Cardiac fibroblast (primary cell): ENCODE measurements around the gene ERMN.

ENCODE experiments used
- DNase-seq, 2 donors: peaks; one replicate each; pipeline versions ENCODE4 v3.0.0 to v3.0.0-alpha.2; 2010; ENCODE audit warnings: low read depth in 2 of 2
- H3K4me3 ChIP-seq, 2 donors: replicated peaks in 1 of 2; 1 replicate in 1 of 2; 2 replicates in 1 of 2; pipeline ENCODE4 v1.5.1; 2011; ENCODE audit warnings: low read depth in 2 of 2, low read length in 2 of 2, mild to moderate bottlenecking in 2 of 2, moderate library complexity in 1 of 2
- CTCF ChIP-seq: IDR thresholded peaks from one replicate; pipeline ENCODE4 v1.5.1; 2011; ENCODE audit warnings: low read depth, mild to moderate bottlenecking, low read length, inconsistent platforms

Gene ERMN

GRCh38 chr2:157339965-157340655 is 14.5 kb upstream of the ERMN start:
- no peak for TF ChIP-seq CTCF
- no peak overlapping the region for H3K4me3 ChIP-seq
- DNase-seq: peak in 1 of 2 donors; percentile 12

DNA sequence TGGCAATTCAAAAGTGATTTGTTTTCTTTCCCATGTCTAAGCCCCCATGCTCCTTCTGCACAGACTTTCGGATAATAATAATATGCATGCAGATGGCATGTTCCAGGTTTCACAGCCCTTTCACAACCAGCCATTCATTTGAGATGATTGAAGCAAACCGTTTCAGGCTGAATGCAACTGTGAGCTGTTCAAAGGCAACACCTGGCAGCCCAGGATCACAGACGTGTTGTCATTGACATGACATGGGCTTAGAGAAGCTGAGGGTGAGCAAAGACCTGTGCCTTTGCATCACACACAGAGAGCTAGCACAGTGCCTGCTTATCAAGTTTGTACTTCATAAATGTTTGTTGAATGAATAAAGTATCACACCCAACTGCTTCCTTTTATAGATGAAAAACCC is 12.4 kb upstream of the ERMN start:
- no peak for DNase-seq
- TF ChIP-seq CTCF: no peak
- H3K4me3 ChIP-seq: no peak overlapping the region

DNA sequence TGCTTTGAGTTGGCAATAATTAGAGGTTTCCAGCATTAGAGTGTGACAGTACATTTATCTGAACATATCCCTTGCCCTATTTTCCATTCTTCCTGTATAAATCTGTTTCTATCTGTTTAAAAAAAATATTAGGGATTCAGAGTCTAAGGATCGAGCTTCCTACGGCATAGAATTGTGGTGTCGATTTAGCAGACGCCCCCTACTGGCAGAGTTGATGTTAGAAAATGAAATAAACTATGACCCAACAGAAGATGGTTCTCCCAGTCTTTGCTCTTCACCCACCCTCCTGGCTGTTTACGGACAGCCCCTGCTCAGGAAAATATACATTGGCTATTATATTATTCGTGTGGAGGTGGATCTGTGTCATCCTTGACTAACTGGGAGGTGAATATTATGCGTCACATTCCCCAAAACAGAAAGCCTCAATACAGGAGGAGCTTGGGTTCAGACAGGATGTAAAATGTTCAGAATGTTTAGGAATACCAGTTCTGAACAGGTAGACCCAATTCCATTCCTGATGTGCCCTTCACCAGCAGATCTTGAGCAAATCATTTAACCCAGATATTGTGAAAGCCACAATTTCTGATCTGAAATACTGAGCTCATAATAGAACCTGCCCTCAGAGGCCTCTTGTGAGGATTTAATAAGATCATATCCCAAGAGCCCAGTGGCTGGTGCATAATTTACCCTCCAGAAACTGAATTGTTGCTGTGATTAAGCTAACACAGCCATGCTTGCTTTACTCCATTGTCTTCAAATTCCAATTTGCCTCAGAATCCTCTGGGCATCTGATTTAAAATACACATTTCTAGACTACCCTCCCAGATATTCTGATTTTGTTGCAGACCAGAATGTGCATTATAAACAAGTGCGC is 10.8 kb upstream of the ERMN start:
- peak; percentile 49 to 68 for DNase-seq
- no peak overlapping the region for H3K4me3 ChIP-seq
- peak; percentile 65 for TF ChIP-seq CTCF

- TF ChIP-seq CTCF: no peak
- DNase-seq: no peak
- H3K4me3 ChIP-seq: no peak overlapping the region
Observed at GRCh38 chr2:157334797-157335196, 9.2 kb upstream of the ERMN start.

DNA sequence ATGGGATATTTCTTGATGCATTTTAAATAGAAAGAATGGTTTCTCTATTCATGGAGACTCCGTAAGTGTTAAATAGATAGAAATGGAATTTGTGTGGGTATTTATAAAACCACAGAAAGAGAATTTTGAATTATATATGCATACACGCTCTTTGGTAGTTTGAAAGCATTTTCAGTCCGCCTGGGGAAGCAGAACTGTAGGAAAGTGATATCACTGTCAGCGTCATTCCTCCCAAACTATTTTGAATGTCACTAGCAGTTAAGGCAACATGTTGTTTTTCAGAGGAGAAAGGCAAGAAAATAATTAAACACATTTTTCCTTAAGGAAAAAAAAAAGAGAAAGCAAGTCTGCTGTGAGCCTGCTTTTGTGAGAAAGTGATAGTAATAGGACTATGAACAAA is 8.7 kb upstream of the ERMN start:
- no peak for DNase-seq
- TF ChIP-seq CTCF: no peak
- H3K4me3 ChIP-seq: no peak overlapping the region

DNA sequence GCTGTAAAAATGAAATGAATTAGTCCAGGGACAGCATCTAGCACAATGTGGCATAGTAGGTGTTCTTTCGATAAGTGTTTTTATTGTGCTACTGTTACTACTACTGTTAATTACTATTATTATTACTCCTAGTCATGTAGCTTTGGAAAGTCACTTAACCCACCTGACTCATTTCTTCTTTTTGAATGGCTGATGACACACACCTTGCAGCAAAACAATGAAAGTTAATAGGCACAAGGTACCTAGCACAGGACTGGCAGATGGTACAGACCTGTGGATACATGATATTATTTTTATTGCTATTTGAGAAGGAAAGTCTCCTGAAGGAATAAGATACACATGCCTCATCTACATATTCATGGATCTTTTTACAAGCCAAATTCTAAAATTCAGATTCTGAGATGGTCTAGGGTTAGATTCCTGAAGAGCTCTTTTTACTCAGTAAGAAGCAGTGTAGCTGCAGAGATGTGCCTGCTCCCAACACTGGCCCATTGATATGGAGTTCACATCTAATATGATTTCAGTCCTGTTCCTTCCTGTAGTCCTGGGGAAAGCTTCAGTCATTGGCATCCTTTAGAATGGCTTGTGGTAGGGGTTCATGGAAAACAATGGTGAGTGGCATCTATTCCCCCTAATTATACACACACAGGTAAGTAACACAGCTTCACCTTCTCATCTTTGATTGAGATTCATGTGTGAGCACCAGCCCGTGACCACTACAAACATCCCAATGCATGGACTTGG is 7.9 kb upstream of the ERMN start:
- no peak for TF ChIP-seq CTCF
- H3K4me3 ChIP-seq: no peak overlapping the region
- no peak for DNase-seq
